H9 (cell line): ENCODE data around the gene DHDH. TPM values are rescaled to one million over a fixed set of nuclear protein-coding genes. Genes with fewer than 3 reads are reported as not detected.

ENCODE experiments used
- DNase-seq: peaks from one replicate; pipeline ENCODE4 v3.0.0-alpha.2; 2017
- H2AFZ ChIP-seq: one replicate; pipeline ENCODE4 v1.6.1; 2013; ENCODE audit warnings: mild to moderate bottlenecking, low read length, control low read depth, moderate library complexity
- H2AK5ac ChIP-seq: 2 replicates; pipeline ENCODE4 v1.6.1; 2013; ENCODE audit warnings: low read length, control low read depth, mixed read lengths; ENCODE audit not compliant: insufficient read length
- H2BK120ac ChIP-seq: one replicate; pipeline ENCODE4 v1.6.1; 2013; ENCODE audit warnings: low read depth, mild to moderate bottlenecking, low read length, control low read depth, inconsistent platforms; ENCODE audit not compliant: poor library complexity, severe bottlenecking
- H2BK12ac ChIP-seq: 2 replicates; pipeline ENCODE4 v1.6.1; 2013; ENCODE audit warnings: low read length, control low read depth, mixed read lengths, low read depth; ENCODE audit not compliant: insufficient read length
- H2BK15ac ChIP-seq: 2 replicates; pipeline ENCODE4 v1.6.1; 2013; ENCODE audit warnings: low read depth, low read length, control low read depth
- H2BK20ac ChIP-seq: one replicate; pipeline ENCODE4 v1.6.1; 2013; ENCODE audit warnings: low read depth, mild to moderate bottlenecking, low read length, control low read depth, inconsistent platforms; ENCODE audit not compliant: poor library complexity, severe bottlenecking
- H2BK5ac ChIP-seq: 2 replicates; pipeline ENCODE4 v1.6.1; 2013; ENCODE audit warnings: low read length, control low read depth, mixed read lengths; ENCODE audit not compliant: insufficient read length
- H3K14ac ChIP-seq: 2 replicates; pipeline ENCODE4 v1.6.1; 2013; ENCODE audit warnings: low read length, control low read depth; ENCODE audit not compliant: insufficient read depth
- H3K18ac ChIP-seq: 2 replicates; pipeline ENCODE4 v1.6.1; 2013; ENCODE audit warnings: low read depth, mild to moderate bottlenecking, mixed read lengths, low read length, control low read depth; ENCODE audit not compliant: insufficient read length
- H3K23ac ChIP-seq: 2 replicates; pipeline ENCODE4 v1.6.1; 2013; ENCODE audit warnings: low read length, control low read depth, mixed read lengths, low read depth; ENCODE audit not compliant: insufficient read length
- H3K23me2 ChIP-seq: 2 replicates; pipeline ENCODE4 v1.6.1; 2013; ENCODE audit warnings: low read depth, mild to moderate bottlenecking, mixed read lengths, low read length, control low read depth; ENCODE audit not compliant: insufficient read length, poor library complexity, severe bottlenecking
- H3K27ac ChIP-seq: 2 replicates; pipeline ENCODE4 v1.5.1; 2013; ENCODE audit warnings: low read length, control low read depth, mixed read lengths, low read depth; ENCODE audit not compliant: insufficient read length
- H3K27me3 ChIP-seq: 2 replicates; pipeline ENCODE4 v1.6.1; 2013; ENCODE audit warnings: low read length, control low read depth, inconsistent platforms; ENCODE audit not compliant: insufficient read depth
- H3K4ac ChIP-seq: 2 replicates; pipeline ENCODE4 v1.6.1; 2013; ENCODE audit warnings: low read depth, mild to moderate bottlenecking, control low read depth, inconsistent platforms, low read length, moderate library complexity
- H3K4me1 ChIP-seq: 2 replicates; pipeline ENCODE4 v1.6.1; 2013; ENCODE audit warnings: low read length, control low read depth, inconsistent platforms; ENCODE audit not compliant: insufficient read depth
- H3K4me2 ChIP-seq: 2 replicates; pipeline ENCODE4 v1.6.1; 2013; ENCODE audit warnings: low read length, control low read depth, mixed read lengths; ENCODE audit not compliant: insufficient read length, insufficient read depth
- H3K56ac ChIP-seq: 2 replicates; pipeline ENCODE4 v1.6.1; 2013; ENCODE audit warnings: low read depth, mild to moderate bottlenecking, mixed read lengths, low read length, control low read depth; ENCODE audit not compliant: insufficient read length
- H3K79me1 ChIP-seq: 2 replicates; pipeline ENCODE4 v1.6.1; 2013; ENCODE audit warnings: low read depth, mild to moderate bottlenecking, moderate library complexity, low read length, control low read depth, inconsistent platforms; ENCODE audit not compliant: insufficient read depth, poor library complexity, severe bottlenecking
- H3K79me2 ChIP-seq: 2 replicates; pipeline ENCODE4 v1.6.1; 2013; ENCODE audit warnings: low read length, control low read depth, inconsistent platforms; ENCODE audit not compliant: insufficient read depth
- H3K9ac ChIP-seq: 2 replicates; pipeline ENCODE4 v1.6.1; 2013; ENCODE audit warnings: low read length, control low read depth, mixed read lengths; ENCODE audit not compliant: insufficient read length; ENCODE audit errors: extremely low read depth
- H3K9me3 ChIP-seq: one replicate; pipeline ENCODE4 v1.6.1; 2013; ENCODE audit warnings: low read depth, low read length, inconsistent platforms; ENCODE audit not compliant: control insufficient read depth
- H3T11ph ChIP-seq: one replicate; pipeline ENCODE4 v1.6.1; 2013; ENCODE audit warnings: mild to moderate bottlenecking, low read length, control low read depth, inconsistent platforms
- H4K20me1 ChIP-seq: one replicate; pipeline ENCODE4 v1.6.1; 2013; ENCODE audit not compliant: control insufficient read depth, insufficient read length, insufficient read depth
- H4K5ac ChIP-seq: 2 replicates; pipeline ENCODE4 v1.6.1; 2013; ENCODE audit warnings: low read depth, mild to moderate bottlenecking, mixed read lengths, low read length, control low read depth; ENCODE audit not compliant: insufficient read length
- H4K8ac ChIP-seq: replicated peaks from 2 replicates; pipeline ENCODE4 v1.6.1; 2013; ENCODE audit warnings: low read length, control low read depth, mixed read lengths, low read depth; ENCODE audit not compliant: insufficient read length
- H4K91ac ChIP-seq: 2 replicates; pipeline ENCODE4 v1.6.1; 2013; ENCODE audit warnings: low read depth, mild to moderate bottlenecking, moderate library complexity, mixed read lengths, low read length, control low read depth; ENCODE audit not compliant: insufficient read length
- H3K27ac Mint-ChIP-seq, 3 experiments: 2 replicates in 2 of 3; 3 replicates in 1 of 3; pipeline ENCODE4 v1.8.0; 2020 to 2021; ENCODE audit warnings: mixed read lengths in 3 of 3, mild to moderate bottlenecking in 1 of 3, moderate library complexity in 1 of 3
- H3K27me3 Mint-ChIP-seq: 2 replicates; pipeline ENCODE4 v1.8.0; 2021; ENCODE audit warnings: low read depth, mild to moderate bottlenecking, moderate library complexity, mixed read lengths
- H3K36me3 Mint-ChIP-seq, 3 experiments: 2 replicates in 2 of 3; 3 replicates in 1 of 3; pipeline ENCODE4 v1.8.0; 2020 to 2021; ENCODE audit warnings: low read depth in 3 of 3, mixed read lengths in 3 of 3; ENCODE audit not compliant: insufficient read depth in 1 of 3
- H3K4me1 Mint-ChIP-seq, 2 experiments: 2 replicates each; pipeline ENCODE4 v1.8.0; 2020; ENCODE audit warnings: mixed read lengths in 2 of 2
- H3K4me3 Mint-ChIP-seq, 2 experiments: 2 replicates in 1 of 2; 3 replicates in 1 of 2; pipeline ENCODE4 v1.8.0; 2020 to 2021; ENCODE audit warnings: mild to moderate bottlenecking in 2 of 2, mixed read lengths in 2 of 2, moderate library complexity in 1 of 2
- H3K9me3 Mint-ChIP-seq, 2 experiments: 2 replicates in 1 of 2; 3 replicates in 1 of 2; pipeline ENCODE4 v1.8.0; 2020; ENCODE audit warnings: mild to moderate bottlenecking in 2 of 2, mixed read lengths in 2 of 2, moderate library complexity in 1 of 2
- WGBS: extraction: QIAGEN DNeasy Blood & Tissue Kit; methylation state at CpG from one replicate; pipeline ENCODE4 v1.1.7; 2013; ENCODE audit warnings: missing lambda C conversion rate, low lambda C conversion rate, mixed read lengths; ENCODE audit not compliant: insufficient read length; ENCODE audit errors: extremely low coverage; 5-methylcytosine and 5-hydroxymethylcytosine counted together
- total RNA-seq: library from RNA; stranded (reverse); gene quantifications from 2 replicates; pipeline ENCODE4 v1.2.1, GENCODE V29; 2021
- TF ChIP-seq, protein P1 (sequence below): fragments of 200-600 bp; sonication (generic); conservative IDR thresholded peaks from 3 replicates; pipeline ENCODE4 v1.8.0; 2021; ENCODE audit warnings: antibody characterized with exemption, mild to moderate bottlenecking

DHDH gene
- total RNA-seq, 1 experiment from 2014 or later = 2.0 TPM

DNA sequence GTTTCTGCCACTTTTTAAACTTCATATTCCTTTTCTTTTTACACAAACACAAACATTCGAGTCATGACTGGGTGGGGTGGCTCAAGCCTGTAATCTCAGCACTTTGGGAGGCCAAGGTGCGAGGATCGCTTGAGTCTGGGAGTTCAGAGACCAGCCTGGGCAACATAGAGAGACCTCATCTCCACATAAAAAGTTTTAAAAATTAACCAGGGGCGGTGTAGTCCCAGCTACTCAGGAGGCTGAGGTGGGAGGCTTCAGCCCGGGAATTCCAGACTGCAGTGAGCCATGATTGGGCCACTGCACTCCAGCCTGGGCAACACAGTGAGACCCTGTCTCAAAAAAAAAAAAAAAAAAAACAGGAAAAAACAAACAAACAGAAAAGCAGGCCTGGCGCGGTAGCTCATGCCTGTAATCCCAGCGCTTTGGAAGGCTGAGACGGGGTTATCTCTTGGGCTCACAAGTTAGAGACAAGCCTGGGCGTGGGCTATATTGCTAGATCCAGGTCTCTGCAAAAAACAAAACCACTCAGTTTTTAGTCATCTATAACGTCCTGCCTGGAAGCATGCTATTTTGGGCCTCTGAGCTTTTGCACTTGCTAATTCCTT, 20.6 kb downstream of the DHDH start:
- Histone ChIP-seq H3K9me3 (no peaks in the 10 kb centered on the region), H4K91ac (no peak overlapping the region), H2BK12ac (no peak overlapping the region), H2BK20ac (no peak overlapping the region), H3K79me2 (no peaks in the 10 kb centered on the region), H2BK15ac (no peak overlapping the region), H4K5ac (no peak overlapping the region), H3K9ac (peak overlapping the region; percentile 36), H2BK120ac (no peak overlapping the region), H3K4me1 (no peaks in the 10 kb centered on the region), H4K20me1 (no peaks in the 10 kb centered on the region), H3K79me1 (peaks cover 4% of the 10 kb centered on the region), H3K4ac (no peak overlapping the region), H3K23me2 (peaks cover 8% of the 10 kb centered on the region), H3K18ac (no peak overlapping the region), H2AK5ac (no peak overlapping the region), H3T11ph (no peak overlapping the region), H3K14ac (no peak overlapping the region), H2AFZ (peak overlapping the region; percentile 2), H2BK5ac (no peak overlapping the region), H4K8ac (no peak overlapping the region), H3K4me2 (peak overlapping the region; percentile 42), H3K27me3 (no peaks in the 10 kb centered on the region), H3K56ac (no peak overlapping the region), H3K23ac (no peak overlapping the region), H3K27ac (no peak overlapping the region)
- H3K27ac Mint-ChIP-seq = peak overlapping the region; percentile 76 to 93 (median 90); a peak in 6 of 7 replicates
- peaks cover 14 to 15% of the 10 kb centered on the region in 2 experiments for H3K4me1 Mint-ChIP-seq
- H3K36me3 Mint-ChIP-seq = peaks cover 17 to 37% (median 36%) of the 10 kb centered on the region in 3 experiments; a peak in 6 of 7 replicates
- H3K4me3 Mint-ChIP-seq = peak overlapping the region; percentile 79 to 81
- H3K9me3 Mint-ChIP-seq = no peaks in the 10 kb centered on the region
- TF ChIP-seq, protein P1, sequence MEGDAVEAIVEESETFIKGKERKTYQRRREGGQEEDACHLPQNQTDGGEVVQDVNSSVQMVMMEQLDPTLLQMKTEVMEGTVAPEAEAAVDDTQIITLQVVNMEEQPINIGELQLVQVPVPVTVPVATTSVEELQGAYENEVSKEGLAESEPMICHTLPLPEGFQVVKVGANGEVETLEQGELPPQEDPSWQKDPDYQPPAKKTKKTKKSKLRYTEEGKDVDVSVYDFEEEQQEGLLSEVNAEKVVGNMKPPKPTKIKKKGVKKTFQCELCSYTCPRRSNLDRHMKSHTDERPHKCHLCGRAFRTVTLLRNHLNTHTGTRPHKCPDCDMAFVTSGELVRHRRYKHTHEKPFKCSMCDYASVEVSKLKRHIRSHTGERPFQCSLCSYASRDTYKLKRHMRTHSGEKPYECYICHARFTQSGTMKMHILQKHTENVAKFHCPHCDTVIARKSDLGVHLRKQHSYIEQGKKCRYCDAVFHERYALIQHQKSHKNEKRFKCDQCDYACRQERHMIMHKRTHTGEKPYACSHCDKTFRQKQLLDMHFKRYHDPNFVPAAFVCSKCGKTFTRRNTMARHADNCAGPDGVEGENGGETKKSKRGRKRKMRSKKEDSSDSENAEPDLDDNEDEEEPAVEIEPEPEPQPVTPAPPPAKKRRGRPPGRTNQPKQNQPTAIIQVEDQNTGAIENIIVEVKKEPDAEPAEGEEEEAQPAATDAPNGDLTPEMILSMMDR = no peak
- no peak for DNase-seq
- H3K27me3 Mint-ChIP-seq = peaks cover 10% of the 10 kb centered on the region
- WGBS = no CpG with 5 or more reads among the region's 11 CpGs
